ENCODE results near the gene NOL9.

The NOL9 gene

GRCh38 chr1:6588893-6589520 is 34.7 kb upstream of the NOL9 start:
- DNase-seq: no peak

- no peak for DNase-seq
Observed at GRCh38 chr1:6588128-6588892, 34.0 kb upstream of the NOL9 start.

GRCh38 chr1:6587261-6588005 is 33.1 kb upstream of the NOL9 start:
- no peak for DNase-seq

GRCh38 chr1:6586404-6586816 is 32.1 kb upstream of the NOL9 start:
- DNase-seq: no peak

- DNase-seq: no peak
Observed at GRCh38 chr1:6585841-6586240, 31.5 kb upstream of the NOL9 start.

GRCh38 chr1:6585081-6585722 is 30.9 kb upstream of the NOL9 start:
- DNase-seq: no peak

GRCh38 chr1:6584126-6585080 is 30.1 kb upstream of the NOL9 start:
- no peak for DNase-seq

- DNase-seq: no peak
Observed at GRCh38 chr1:6582370-6582769, 28.1 kb upstream of the NOL9 start.

- no peak for DNase-seq
Observed at GRCh38 chr1:6581561-6582305, 27.4 kb upstream of the NOL9 start.

- DNase-seq: no peak
Observed at GRCh38 chr1:6580593-6581409, 26.5 kb upstream of the NOL9 start.

GRCh38 chr1:6580119-6580592 is 25.8 kb upstream of the NOL9 start:
- DNase-seq: no peak

- DNase-seq: peak; percentile 97 to 99
Observed at GRCh38 chr1:6579374-6580118, 25.2 kb upstream of the NOL9 start, which contains the start of gene ZBTB48. ZBTB48 (plus strand) TSS chr1:6579994; CDS start chr1:6580610, 616 bp downstream.

GRCh38 chr1:6578624-6579373 is 24.5 kb upstream of the NOL9 start:
- no peak for DNase-seq

GRCh38 chr1:6577831-6578525 is 23.7 kb upstream of the NOL9 start:
- DNase-seq: no peak

GRCh38 chr1:6574818-6575217 is 20.5 kb upstream of the NOL9 start:
- DNase-seq: no peak

- no peak for DNase-seq
Observed at GRCh38 chr1:6574025-6574620, 19.8 kb upstream of the NOL9 start.

- no peak for DNase-seq
Observed at GRCh38 chr1:6572653-6573383, 18.5 kb upstream of the NOL9 start.
